ENCODE data around the gene CCND2.

- TF ChIP-seq RAD21 (IDR thresholded peaks at IDR 0.05): no peak
- TF ChIP-seq JUND (IDR thresholded peaks at IDR 0.05): no peak
- TF ChIP-seq CTCF (IDR thresholded peaks at IDR 0.05; ENCODE audit: low read depth, low read length, missing input control): no peak
- TF ChIP-seq REST (IDR thresholded peaks at IDR 0.05): no peak
- TF ChIP-seq TAF1 (conservative IDR thresholded peaks at IDR 0.05): no peak
- TF ChIP-seq YY1 (IDR thresholded peaks at IDR 0.05): no peak
- TF ChIP-seq GABPA (IDR thresholded peaks at IDR 0.05 in 1 of 2, conservative IDR thresholded peaks at IDR 0.05 in 1 of 2): no peak
- TF ChIP-seq ZBTB33 (IDR thresholded peaks at IDR 0.05): no peak
- no peak for TF ChIP-seq MAX (IDR thresholded peaks at IDR 0.05)
- no peak for TF ChIP-seq SP1 (IDR thresholded peaks at IDR 0.05)
- no peak for TF ChIP-seq ATF3 (IDR thresholded peaks at IDR 0.05)
- TF ChIP-seq EGR1 (IDR thresholded peaks at IDR 0.05; ENCODE audit: low read depth in 2 of 2): no peak
- no peak for TF ChIP-seq HNF4G (IDR thresholded peaks at IDR 0.05)
These were observed 3.6 kb downstream of the CCND2 start for GRCh38 chr12:4277205-4277543.
